GM21786 (cell line): ENCODE measurements around the gene SLC28A1.
"Not testable (repeated sequence)": the region's sequence is repeated elsewhere in the genome, so short reads cannot be mapped to it uniquely, and the experiment has no call there.

Source experiments
- ATAC-seq: cut with Tn5 transposase; IDR thresholded peaks from one replicate; pipeline ENCODE4 v1.9.1; 2021; ENCODE audit not compliant: unreplicated experiment

Gene SLC28A1, protein sequence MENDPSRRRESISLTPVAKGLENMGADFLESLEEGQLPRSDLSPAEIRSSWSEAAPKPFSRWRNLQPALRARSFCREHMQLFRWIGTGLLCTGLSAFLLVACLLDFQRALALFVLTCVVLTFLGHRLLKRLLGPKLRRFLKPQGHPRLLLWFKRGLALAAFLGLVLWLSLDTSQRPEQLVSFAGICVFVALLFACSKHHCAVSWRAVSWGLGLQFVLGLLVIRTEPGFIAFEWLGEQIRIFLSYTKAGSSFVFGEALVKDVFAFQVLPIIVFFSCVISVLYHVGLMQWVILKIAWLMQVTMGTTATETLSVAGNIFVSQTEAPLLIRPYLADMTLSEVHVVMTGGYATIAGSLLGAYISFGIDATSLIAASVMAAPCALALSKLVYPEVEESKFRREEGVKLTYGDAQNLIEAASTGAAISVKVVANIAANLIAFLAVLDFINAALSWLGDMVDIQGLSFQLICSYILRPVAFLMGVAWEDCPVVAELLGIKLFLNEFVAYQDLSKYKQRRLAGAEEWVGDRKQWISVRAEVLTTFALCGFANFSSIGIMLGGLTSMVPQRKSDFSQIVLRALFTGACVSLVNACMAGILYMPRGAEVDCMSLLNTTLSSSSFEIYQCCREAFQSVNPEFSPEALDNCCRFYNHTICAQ

DNA sequence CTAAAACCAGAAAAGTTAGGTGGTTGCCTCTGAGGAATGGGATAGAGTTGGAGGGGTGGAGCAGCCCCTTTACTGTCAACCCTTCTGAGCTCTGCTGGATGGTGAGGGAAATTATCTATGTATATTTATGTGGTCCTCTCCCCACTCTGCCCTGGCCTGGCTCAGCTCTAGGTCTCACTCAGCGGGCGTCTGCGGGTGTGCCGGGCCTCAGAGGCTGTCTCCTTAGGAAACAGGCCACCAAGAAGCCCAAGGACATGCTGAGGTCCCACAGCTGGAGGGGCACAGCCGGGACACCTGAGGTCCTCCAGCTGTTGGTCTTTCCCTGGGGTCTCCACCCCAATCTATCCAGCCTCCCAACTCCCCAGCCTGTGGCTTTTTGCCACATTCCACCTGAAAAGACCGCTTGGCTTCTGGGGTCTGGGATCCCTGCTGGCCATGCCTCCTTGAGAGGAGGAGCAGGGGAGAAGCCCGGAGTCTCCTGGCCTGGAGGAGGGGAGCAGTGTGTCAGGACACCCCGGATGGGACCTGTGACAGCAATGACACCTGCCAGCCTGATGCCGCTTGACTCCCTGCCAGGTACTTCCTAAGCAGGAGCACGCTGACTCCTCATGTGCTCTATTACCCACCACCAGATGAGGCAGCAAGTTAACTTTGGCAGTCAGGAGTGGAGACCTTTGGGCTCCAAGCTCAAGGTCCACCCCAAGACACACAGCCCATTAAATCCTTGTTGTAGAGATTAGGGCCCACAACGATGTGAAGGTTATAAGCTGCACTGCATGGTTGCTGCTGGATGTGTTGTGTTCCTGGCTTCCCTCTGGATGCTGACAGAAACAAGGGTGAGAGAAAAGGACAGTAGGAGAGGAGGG, at the start of gene SLC28A1:
TSS of gene SLC28A1 (plus strand) at position 747 of the 866 bp plus-strand sequence. CDS start 3,099 bp downstream, outside the sequence.
- ATAC-seq = no peak

DNA sequence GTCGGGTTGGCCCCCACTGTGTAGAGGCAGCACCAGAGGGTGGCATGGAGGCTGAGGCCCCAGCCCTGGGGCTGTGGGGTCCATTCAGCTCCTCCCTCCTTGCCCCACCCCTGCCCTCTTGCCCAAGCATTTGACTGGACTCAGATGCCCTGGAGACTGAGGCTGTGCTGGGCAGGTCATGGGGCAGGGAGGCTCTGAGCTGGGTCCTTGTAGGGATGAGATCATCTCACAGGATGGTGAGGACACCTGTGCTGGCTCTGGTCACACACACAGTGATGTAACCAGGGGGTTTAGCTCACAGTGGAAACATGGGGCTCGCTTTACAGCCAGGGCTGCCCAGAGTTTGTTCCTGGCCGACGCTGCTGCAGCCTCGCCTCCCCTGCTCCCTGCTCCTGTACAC, 49.5 kb upstream of the SLC28A1 start:
- ATAC-seq = no peak

DNA sequence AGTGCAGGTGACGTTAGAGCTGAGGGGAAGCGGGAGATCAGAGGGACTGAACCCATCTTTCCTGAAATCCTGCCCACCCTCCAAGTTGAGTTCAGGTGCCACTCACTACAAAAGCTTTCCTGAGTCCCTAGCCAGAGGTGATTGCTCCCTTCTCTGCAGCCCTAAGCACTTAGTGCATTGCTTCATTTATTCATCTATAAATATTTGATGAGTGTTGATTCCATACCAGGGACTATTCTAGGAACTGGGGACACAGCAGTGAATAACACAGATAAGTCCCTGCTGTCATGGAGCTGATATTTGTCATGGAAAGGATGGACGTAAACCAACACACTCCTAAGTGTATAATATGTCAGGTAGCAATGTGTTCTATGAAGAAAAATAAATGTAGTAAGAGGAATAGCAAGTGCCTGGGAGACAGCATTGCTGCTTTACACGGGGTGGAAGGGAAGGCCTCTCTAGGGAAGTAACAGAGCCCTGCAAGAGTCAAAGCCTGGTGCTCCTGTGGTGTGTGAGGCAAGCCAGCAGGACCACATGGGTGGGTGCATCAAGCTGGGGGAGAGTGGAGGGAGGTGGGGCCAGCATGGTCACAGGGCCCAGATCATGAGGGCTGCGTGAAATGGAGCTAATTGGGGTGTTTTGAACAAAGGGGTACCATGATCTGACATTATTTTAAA, 48.7 kb upstream of the SLC28A1 start:
- no peak for ATAC-seq

DNA sequence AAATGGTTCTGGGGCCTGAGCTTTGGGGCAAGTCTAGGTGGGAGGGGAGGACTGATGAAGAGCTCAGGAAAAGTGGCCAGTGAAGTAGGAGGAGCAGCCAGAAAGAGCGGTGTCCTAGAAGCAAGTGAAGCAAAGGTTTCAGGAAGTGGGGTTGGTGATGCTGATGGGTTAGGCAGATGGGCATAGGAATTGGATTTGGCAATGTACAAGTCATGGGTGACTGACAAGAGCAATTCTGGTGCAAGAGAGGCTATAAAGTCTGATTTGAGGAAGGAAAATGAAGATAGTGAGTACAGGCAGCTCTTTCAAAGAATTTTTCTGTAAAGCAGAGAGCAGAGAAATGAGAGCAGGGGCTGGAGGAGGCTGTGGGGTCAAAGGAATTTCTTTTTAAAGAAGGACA, 47.6 kb upstream of the SLC28A1 start:
- ATAC-seq = no peak

DNA sequence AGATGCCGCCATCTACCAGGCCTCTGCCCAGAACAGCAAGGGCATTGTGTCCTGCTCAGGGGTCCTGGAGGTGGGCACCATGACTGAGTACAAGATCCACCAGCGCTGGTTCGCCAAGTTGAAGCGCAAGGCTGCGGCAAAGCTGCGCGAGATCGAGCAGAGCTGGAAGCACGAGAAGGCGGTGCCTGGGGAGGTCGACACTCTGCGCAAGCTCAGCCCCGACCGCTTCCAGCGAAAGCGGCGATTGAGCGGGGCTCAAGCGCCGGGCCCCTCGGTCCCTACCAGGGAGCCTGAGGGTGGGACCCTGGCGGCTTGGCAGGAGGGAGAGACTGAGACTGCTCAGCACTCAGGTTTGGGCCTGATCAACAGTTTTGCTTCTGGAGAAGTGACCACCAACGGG, 44.7 kb upstream of the SLC28A1 start:
- no peak for ATAC-seq

DNA sequence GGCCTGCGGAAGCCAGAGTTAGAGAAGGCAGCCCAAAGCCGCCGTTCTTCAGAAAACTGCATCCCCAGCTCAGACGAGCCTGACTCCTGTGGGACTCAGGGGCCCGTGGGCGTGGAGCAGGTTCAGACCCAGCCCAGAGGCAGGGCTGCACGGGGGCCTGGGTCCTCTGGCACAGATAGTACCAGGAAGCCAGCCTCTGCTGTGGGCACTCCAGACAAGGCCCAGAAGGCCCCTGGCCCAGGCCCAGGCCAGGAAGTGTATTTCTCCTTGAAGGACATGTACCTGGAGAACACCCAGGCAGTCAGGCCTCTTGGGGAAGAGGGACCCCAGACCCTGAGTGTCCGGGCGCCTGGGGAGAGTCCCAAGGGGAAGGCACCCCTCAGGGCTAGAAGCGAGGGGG, 44.2 kb upstream of the SLC28A1 start:
- no peak for ATAC-seq

DNA sequence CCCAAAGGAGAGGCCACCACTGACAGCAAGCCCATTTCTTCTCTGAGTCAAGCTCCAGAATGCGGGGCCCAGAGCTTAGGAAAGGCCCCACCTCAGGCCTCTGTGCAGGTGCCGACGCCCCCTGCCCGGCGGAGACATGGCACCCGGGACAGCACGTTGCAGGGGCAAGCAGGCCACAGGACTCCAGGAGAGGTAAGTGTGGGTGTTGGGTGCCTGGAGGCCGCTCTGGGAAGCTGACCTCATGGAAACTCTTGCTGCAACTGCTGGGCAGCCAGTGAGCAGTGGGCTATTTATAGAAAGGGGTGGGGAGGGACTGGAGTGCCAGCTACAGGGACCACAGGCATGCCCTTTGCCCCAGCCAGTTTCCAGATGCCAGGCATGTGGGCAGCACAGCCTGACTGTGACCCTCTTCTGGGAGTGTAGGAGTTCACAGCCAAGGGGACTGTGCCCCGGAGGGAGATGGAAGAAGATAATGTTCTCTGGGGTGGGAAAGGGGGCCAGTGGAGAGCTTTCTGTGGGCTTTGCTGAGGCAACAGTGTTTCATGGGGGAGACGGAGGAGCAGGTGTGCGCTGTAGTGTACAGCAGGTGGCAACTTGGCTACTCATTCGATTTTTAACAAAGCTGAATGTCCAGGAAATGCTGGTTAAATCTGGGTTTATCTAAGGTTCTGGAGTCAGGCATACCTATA, 43.6 kb upstream of the SLC28A1 start:
- ATAC-seq = no peak

DNA sequence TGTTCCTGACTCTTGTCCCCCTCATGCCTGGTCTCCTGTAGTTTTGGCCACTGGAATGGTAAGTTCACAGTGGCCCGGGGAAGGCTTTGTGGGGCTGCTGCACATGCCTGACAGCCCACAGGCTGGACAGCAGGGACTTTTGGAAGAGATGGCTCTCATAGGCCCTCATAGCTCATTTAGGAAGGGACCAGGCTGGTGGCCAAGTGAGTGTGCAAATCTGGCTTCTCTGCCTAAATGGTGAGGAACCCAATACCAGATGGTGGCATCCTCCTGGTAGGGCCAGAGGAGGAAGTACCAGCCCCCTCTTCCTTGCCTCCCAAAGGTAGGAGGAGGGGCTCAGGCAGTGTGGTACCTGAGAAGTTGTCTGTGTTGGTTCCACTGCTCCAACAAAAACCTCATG, 41.7 kb upstream of the SLC28A1 start:
- no peak for ATAC-seq

DNA sequence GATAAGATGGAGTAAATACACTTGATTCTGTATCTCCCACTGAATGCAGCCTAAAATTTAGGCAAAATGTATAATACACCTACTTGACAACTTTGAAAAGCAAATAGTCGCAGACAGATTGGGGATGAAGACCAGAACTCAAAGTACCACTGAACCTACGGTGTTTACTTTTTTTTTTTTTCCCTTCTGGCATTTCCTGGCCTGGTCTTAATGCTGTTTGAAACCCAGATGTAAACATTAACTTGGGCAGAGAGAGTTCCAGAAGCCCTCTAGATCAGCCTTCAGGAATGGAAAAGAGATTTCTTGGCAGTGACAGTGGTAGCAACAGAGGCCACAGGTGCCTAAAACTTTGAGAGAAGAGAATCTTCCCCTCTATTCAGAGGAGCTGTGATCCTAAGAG, 39.5 kb upstream of the SLC28A1 start:
- ATAC-seq = no peak

DNA sequence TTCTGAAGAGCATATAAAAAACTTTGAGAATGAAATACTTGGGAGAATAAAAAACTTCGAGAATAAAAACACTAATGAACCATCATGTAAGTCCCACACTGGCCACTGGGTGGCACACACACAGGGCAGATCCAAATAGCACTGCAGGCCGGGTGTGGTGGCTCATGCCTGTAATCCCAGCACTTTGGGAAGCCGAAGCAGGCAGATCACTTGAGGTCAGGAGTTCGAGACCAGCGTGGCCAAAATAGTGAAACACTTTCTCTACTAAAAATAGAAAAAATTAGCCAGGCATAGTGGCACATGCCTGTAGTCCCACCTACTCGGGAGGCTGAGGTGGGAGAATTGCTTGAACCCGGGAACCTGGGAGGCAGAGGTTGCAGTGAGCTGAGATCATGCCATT, 38.8 kb upstream of the SLC28A1 start:
- ATAC-seq = not testable (repeated sequence)

DNA sequence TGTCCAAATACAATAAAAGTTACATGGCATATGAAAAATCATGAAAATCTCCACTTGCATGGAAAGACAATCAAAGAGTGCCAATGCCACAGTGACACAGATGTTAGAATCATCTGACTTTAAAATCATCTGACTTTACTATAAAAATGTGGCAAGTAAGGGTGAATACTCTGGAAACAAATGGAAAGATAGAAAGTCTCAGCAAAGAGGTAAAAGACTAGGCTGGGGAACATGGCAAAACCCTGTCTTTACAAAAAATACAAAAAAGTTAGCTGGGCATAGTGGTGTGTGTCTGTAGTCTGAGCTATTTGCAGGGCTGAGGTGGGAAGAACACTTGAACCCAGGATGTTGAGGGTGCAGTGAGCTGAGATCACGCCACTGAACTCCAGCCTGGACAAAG, 38.2 kb upstream of the SLC28A1 start:
- ATAC-seq = no peak

DNA sequence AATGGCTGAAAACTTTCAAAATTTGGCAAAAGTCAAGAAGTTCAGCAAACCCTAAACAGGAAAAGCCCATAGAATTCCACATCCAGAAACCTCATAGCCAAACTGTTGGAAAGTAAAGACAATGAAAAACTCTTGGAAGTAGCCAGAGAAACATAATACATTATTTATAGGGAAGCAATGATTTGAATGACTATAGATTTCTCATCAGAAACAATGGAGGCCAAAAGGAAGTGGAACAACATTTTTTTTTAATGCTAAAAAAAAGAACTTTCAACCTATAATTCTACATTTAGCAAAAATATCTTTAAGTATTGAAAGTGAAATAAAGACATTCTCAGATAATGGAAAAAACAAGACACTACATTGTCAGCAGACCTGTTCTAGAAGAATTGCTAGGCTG, 37.1 kb upstream of the SLC28A1 start:
- ATAC-seq = no peak

DNA sequence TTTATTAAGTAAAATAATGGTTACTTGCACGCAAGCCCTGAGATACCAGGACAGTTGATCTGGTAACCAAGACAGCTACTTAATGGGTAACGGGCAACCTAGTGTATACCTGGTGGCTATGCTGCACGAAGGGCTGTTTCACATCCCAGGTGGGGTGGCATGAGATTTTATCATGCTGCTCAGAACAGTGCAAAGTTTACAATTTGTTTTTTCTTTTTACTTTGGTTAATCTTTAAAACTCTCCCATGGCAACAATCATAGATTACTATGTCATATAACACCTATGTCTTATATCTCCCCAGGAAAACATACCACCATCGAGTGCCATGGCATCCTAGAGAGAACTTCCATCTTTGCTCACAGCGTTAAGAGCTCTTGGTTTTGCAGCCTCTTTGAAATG, 32.2 kb upstream of the SLC28A1 start:
- no peak for ATAC-seq

DNA sequence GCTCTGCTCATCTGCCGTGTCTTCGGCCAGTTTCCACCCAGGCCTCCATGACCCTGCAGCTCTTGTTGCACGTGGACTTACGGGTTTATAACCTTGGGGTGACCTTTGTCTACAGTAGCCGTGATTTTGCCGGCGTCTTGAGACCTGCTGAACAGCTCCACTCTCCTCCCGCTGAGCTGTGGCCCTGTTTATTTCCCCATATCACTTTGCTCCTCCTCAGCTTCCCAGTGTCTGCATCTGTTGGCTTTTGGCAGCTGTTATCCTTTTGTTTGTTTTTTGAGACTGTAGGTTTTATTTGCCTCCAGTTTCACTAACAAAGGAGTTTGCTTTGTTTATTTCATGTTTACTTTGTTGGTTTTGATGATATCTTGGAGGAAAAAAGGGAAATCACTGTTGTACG, 29.3 kb upstream of the SLC28A1 start:
- ATAC-seq = no peak

DNA sequence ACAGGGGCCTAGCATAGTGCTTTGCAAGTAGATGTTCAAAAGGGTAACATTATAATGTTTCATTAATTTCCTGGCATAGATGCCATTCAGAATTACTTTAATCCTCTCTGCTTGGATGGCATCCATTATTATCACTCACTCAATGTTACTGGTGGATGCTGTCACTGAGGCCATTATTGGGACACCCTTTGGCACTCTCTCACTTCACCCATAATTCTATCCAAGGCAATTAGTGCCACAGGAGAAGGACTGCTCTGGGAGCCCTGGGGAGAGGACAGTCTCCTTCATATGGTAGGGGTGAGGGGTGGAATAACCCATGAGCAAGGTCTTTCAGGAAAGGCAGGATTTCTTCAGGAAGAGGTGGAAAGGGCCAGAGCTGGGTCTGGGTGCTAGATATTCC, 28.7 kb upstream of the SLC28A1 start:
- ATAC-seq = no peak

DNA sequence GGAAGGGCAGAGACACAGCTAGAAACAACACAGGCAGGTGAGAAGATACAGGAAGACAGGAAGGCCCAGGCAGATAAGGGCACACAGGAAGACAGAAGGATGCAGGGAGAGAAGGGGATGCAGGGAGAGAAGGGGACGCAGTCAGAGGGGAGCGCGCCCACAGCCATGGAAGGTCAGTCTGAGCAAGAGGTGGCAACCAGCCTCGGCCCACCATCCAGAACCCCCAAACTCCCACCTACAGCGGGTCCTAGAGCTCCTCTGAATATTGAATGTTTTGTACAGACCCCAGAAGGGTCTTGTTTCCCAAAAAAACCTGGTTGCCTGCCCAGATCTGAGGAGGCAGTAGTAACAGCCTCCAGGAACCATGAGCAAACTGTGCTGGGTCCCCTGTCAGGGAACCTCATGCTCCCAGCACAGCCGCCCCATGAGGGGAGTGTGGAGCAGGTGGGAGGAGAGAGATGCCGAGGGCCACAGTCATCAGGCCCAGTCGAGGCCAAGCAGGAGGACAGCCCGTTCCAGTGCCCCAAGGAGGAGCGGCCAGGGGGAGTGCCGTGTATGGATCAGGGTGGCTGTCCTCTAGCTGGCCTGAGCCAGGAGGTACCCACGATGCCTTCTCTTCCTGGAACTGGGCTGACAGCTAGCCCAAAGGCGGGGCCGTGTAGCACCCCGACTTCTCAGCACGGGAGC, 27.6 kb upstream of the SLC28A1 start:
- ATAC-seq = no peak

DNA sequence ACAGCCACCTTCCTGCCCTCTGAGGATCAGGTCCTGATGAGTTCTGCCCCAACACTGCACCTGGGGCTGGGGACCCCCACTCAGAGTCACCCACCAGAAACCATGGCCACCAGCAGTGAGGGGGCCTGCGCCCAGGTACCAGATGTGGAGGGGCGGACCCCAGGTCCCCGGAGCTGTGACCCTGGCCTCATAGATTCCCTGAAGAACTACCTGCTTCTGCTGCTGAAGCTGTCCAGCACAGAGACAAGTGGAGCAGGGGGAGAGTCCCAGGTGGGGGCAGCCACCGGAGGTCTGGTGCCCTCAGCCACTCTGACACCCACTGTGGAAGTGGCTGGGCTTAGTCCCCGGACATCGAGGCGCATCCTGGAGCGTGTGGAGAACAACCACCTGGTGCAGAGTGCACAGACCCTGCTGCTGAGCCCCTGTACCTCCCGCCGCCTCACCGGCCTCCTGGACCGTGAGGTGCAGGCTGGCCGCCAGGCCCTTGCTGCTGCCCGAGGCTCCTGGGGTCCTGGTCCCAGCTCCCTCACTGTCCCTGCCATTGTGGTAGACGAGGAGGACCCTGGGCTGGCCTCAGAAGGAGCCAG, 27.0 kb upstream of the SLC28A1 start:
- no peak for ATAC-seq

DNA sequence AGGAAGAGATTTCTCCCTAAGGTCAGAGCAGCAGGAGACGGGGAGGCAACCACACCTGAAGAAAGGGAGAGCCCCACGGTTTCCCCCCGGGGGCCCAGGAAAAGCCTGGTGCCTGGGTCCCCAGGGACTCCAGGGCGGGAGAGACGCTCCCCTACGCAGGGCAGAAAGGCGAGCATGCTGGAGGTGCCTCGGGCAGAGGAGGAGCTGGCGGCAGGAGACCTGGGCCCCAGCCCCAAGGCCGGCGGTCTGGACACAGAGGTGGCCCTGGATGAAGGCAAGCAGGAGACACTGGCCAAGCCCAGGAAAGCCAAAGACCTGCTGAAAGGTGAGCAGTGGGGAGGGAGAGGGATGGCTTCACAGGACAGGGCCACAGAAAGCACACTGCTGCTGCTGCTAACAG, 26.2 kb upstream of the SLC28A1 start:
- ATAC-seq = no peak

DNA sequence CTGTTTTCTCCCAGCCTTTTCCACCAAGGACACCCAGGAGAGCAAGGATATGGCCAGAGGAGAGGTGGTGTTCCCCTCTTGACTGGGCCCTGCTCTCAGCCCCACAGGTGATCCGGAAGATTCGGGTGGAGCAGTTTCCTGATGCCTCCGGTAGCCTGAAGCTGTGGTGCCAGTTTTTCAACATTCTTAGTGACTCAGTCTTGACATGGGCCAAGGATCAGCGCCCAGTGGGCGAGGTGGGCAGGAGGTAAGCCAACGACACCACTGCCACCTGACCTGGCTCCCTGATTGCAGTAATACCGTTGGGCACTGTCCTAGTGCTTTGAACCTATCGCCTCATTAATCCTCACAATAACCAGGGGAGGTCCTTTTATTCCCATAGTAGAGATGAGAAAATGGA, 25.3 kb upstream of the SLC28A1 start:
- ATAC-seq = no peak

DNA sequence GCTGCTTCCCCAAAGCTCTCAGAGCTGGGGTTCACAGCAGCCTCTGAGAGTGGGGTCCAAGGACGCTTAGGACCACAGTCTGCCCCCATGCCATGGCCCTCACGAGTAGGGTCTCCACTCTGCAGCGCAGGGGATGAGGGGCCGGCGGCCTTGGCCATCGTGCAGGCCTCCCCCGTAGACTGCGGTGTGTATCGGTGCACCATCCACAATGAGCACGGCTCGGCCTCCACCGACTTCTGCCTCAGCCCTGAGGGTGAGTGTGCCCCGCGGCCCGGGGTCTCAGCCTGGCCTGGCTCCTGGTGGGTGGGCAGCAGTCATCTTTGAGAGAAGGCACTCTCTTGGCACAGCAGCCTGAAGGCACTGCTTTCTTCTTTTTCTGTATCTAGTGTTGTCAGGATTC, 24.8 kb upstream of the SLC28A1 start:
- no peak for ATAC-seq
